HTERT RPE-1 (cell line): Measurements from ENCODE around the gene PINK1.

ENCODE experiments used
- in situ Hi-C: fragments of 300-500 bp; cut with MboI; formaldehyde crosslinking; loops from 4 replicates; pipeline ENCODE4 v1.14.3; 2020; ENCODE audit warnings: low sequenced_read_pairs

Gene PINK1

DNA sequence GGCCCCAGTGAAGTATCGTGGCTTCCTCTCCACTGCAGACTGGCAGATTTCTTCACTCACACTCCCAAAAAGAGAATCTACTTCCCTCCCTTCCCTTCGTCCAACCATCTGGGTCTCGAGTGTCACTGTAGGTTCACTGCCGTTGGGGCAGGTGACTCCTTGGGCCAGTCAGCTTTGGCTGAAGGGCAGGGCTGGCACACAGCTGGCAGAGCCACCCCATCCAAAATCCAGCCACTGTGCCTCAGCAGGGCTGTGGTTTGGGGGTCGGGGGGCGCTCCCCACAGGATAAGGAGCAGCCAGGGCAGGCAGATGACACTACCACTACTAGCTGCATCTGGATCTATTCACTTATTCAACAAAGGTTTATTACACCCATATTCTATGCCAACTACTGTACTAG, 9.8 kb downstream of the PINK1 start:
- in situ Hi-C loops: loop anchor here (25.0 kb wide), 1 partner anchor 106 kb away; no protein-coding TSS in a partner anchor

DNA sequence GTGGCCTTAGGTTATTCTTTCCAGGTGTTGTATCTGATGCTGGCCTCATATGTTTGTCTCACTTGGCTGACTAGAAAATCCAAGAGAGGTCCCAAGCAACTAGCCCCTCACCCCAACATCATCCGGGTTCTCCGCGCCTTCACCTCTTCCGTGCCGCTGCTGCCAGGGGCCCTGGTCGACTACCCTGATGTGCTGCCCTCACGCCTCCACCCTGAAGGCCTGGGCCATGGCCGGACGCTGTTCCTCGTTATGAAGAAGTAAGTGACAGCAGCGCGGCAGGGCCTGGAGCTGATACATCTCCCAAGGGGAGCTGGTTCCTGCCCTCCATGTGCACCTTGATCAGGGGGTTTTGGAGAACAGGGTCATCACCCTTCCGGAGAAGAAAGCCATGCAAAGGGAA, 11.2 kb downstream of the PINK1 start:
- in situ Hi-C loops: loop anchor here (25.0 kb wide), 1 partner anchor 107 kb away; no protein-coding TSS in a partner anchor

DNA sequence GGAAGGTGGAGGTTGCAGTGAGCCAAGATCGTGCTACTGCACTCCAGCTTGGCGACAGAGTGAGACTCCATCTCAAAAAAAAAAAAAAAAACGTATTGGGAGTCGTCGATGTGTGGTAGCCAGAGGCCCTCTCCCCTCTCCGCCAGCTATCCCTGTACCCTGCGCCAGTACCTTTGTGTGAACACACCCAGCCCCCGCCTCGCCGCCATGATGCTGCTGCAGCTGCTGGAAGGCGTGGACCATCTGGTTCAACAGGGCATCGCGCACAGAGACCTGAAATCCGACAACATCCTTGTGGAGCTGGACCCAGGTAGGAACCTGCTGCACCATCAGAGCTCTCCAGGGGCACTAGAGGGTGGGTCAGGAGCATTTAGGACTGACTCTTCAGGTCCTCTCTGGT, 12.2 kb downstream of the PINK1 start:
- in situ Hi-C loops: loop anchor here (25.0 kb wide), 1 partner anchor 108 kb away; no protein-coding TSS in a partner anchor

DNA sequence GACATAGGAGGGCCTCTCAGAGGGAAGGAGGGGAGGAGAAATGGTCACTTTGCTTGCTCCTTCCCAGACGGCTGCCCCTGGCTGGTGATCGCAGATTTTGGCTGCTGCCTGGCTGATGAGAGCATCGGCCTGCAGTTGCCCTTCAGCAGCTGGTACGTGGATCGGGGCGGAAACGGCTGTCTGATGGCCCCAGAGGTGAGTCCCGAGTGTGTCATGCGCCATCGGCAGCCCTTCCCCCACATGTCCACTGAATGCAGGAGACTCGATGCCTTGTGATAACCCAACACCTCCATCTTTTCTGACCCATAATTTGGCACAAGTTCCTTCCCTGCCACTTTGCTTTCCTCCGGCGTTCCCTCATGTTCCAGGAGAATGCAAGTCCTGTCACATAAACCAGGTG, 15.2 kb downstream of the PINK1 start:
- in situ Hi-C loops: loop anchor here (25.0 kb wide), 1 partner anchor 111 kb away; no protein-coding TSS in a partner anchor

DNA sequence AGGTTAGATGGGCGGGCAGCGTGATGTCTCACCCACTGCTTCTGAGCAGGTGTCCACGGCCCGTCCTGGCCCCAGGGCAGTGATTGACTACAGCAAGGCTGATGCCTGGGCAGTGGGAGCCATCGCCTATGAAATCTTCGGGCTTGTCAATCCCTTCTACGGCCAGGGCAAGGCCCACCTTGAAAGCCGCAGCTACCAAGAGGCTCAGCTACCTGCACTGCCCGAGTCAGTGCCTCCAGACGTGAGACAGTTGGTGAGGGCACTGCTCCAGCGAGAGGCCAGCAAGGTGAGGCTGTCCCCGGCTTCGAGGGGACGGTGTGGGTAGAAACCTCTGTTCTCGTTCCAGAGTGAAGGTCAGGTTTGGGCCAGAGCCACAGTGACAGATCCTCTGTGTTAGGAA, 15.7 kb downstream of the PINK1 start:
- in situ Hi-C loops: loop anchor here (25.0 kb wide), 1 partner anchor 112 kb away; no protein-coding TSS in a partner anchor

DNA sequence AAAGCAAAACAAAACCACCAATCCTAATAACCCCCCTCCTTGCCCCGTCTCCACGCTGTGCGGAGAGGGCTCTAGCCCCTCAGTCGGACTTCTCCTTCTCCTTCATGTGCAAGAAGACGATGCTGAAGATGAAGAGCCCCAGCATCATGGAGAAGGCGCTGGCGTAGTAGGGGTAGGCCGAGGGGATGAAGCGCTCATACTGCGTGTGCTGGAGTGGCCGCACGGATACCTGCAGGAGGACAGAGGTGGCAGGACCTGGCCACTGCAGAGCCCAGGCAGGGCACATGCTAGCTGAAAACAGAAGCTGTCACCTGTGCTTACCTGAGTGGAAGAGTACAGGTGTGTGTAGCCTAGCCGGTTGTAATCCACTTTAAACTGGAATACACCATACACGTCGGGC, 19.0 kb downstream of the PINK1 start:
- in situ Hi-C loops: no loop called here

DNA sequence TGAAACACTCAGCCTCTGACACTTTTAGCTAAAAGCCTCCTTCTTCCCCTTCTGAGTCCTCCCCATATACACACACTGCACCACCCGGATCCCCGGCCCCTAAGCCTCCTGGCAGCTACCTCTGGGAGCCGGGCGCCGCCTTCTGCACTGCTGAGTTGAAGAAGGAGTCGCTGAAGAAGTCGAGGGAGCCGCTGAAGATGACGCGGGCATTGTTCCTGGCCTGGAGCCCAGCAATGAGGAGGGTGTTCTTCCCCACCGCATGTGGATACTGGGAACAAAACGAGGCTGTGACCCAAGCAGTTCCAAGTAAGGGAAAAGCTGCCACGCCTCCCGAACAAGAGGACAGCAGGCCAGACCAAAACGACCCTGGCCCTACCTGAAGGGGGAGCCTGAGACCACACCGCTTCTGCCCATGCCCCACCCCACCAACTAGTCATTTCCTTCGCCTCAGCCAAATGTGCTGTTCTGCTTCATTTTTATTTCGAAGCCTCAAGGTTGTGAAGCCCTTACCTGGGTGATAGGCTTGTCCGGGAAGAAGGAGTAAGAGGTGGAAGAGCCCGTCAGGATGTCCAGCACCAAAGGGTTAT, 20.9 kb downstream of the PINK1 start:
- in situ Hi-C loops: no loop called here

DNA sequence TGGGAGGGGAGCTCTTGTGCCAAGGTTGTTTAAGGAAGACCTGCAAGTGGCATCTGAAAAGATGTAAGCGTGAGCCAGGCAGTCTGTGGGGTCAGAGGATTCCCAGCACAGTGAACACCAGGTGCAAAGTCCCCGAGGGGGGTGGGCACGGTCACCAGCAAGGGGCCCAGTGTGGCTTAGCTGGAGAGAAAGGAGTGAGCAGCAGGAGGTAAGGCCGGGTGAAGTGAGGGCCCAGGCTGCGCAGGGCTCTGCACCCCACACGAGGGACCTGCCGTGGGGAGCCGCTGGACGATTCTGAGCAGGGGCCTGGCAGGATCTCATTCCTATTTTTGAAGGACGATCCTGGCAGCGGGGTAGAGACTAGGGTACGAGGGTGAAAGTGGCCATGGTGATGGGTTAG, 23.8 kb downstream of the PINK1 start:
- in situ Hi-C loops: no loop called here

DNA sequence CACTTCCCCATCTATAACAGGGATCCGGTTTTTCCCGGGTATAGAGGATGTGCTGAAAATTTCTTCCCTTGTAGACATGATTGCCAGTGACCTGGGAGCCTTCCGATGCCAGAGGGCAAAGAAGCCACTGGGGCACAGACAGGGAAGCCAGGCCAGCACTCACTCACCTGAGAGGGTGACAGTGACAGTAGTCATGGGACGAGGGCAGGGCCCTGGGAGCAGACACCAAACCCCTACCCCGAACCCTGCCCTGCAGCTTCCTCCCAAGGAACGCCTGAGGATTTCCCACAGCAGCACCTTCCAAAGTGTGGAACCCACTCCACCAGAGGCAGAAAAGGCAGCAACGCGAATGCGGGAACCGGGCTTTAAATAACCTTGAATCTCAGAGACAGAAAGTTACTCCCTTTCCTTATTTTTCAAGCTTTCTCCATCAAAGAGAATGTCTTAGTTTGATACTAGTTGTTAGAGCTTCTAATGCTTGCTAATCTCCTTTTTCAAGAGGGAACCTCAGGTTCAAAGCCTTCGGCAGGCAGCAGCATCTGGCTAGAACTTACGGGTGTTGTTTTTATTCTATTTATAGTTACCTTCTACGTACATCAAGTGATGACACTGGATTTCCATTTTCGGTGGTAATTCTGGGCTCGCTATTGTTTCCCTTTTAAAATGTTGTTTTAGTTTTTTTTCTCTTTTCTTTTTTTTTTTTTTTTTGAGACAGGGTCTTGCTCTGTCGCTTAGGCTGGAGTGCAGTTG, 25.1 kb downstream of the PINK1 start:
- in situ Hi-C loops: no loop called here

DNA sequence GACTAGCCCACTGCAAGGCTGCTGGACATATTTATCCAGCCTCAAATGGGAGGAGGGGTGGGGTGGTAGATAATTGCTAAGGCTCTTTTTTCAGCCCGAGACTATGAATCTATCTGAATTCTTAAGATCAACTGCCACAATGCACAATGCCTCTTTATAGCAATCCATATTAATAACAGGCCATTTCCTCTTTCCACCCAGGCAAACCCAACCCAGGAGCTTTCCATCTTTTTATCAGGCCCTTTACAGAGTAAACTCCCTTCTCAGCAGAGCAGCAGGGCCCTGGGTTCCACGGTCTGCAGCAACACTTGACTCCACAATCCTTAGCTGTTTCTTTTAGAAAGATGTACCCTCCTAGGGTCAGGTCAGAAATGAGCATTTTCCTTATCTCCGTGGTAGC, 27.1 kb downstream of the PINK1 start:
- in situ Hi-C loops: no loop called here

DNA sequence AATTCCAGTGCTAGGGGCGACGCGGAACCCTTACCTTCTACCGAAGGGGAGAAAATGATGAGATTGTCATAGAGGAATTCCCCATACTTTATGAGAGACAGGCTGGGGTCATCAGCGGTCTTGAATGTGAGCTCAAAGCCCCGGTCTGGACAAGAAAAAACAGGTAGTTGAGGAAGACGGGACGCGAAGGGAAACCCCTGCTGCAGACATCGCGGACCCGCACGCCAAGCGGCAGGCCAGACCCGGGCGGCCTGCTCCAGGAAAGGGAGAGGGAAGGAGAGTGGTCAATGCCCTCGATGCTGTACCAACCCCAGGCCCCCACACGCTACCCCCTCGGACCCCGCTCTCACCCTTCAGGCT, 27.6 kb downstream of the PINK1 start:
- in situ Hi-C loops: no loop called here

DNA sequence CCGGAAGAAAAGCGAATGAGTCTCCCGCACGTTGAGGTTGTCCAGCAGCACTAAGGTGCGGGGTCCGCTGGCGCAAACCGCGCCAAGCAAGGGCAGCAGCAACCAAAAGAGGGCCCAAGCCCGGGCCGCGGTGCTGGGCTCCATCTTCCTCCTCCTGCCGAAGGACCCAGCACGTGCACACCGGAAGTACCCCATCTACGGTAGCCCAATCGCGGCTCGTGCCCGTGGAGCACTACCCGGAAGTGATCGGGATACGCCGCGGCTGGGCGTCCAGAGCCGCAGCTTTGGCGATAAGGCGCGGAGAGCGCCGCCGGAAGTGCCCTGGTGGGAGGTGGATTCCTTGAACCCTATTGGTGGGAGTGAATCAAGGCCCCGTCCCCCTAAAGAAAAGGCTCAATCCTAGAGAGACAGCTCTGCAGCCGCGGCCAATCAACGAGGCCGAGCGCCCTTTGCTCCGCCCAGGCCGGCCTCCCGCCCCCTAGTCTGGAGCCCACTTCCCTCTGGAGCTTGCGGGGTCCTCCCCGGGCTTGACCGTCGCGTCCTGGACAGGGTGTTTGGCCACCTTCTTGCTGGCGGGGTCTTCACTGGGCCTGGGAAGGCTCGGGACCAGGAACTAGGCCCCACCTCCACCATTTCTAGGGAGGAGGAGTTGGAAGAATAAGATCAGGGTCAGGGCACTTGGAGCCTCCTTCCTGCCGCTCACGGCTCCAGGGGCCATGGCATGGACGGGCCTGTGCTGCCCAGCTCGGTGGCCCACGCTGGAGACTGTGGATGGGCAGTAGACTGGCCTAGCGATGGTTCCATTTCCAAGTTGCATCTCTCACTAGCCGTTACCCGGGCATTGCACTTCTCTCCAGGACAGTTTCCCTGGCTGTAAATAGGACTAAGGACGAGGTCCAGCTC, 28.2 kb downstream of the PINK1 start, which contains the start of gene DDOST:
TSS of gene DDOST (minus strand) at position 163 of the 903 bp plus-strand sequence. CDS start at position 144, 19 bp downstream.
- in situ Hi-C loops: no loop called here

DNA sequence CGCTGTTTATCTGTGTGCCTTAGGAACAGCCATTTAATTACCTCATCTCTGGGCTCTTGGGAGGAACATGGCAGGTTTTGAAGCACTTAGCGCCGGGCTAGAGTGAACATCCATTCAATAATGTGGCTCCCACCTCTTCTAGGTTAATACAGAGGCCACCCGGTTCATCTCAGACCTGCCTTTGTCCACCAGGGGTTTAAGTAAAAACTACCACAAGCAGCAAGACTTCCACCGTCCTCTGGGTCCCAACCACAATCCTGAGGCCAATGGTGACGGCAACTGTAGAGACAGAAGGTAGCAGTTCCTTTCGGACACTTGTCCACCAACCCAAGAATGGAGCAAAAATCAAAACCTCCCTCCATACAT, 28.8 kb downstream of the PINK1 start:
- in situ Hi-C loops: no loop called here

DNA sequence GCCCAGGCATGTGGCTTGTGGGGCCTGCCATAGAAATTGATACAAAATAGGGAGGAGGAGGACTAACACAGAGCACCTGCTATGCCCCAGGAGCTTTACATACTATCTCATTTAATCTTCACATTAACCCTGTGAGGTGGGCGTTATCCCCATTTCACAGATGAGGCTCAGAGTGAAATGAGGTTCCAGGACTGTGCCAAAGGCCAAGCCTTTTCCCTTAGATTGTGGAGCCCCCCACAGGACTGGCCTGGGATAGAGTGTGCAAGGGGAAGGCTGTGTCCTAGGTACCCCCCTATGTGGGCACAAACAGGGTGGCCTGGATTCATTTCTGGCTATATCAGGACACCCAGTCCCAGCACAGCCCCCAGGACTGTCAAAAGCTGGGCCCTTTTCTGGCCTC, 30.1 kb downstream of the PINK1 start:
- in situ Hi-C loops: no loop called here

DNA sequence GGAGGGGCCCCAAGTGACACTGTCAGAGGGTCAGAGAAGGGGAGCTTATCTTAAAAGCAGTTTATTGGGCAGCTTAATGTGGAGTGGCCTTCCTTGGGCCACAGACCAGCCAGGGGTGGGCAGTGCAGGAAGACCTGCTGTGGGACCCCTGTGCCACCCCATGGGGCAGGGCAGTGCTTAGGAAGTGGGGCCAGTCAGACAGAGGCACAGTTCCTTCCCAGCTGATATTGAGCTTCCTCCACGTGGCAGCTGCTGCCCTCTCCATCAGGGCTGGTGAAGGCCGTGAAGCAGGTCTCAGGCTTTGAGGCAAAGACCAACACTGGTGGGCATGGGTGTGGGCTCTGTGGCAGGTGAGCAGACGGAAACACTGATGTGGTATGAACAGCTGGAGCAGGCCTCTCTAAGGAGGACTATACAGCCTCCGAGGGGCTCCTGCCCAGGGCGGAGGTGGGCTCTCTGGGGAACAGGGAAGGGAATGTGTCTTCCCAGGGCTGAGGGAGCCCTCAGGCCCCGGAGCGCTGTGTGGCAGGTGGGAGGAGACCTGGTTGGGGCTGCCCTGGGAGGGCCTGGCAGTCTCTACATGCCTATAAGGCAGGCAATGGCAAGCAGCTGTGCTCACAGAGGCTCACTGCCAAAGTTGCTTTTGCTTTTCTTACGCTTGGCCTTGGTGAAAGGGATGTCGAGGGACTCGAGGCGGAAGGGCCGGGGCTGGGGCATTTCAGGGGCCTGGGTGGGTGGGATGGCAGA, 30.9 kb downstream of the PINK1 start:
- in situ Hi-C loops: no loop called here

DNA sequence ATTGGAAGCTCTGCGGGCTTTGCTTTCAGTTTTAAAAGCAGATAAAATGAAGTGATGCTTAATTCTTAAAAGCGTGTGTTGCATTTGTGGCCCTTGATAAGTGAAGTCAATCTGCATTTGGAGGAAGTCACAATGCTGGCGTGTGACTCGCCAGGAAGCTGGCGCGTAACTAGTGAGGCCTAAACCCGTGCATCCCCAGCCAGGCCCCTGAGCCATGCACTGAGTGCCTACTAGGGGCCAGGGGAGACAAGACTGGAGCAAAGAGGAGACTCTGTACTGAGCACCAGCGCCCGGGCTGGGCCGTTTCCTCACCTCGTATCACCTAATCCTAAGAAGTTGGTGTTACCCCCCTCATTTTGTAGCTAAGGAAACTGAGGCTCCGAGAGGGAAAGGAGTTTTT, 32.5 kb downstream of the PINK1 start:
- in situ Hi-C loops: no loop called here

DNA sequence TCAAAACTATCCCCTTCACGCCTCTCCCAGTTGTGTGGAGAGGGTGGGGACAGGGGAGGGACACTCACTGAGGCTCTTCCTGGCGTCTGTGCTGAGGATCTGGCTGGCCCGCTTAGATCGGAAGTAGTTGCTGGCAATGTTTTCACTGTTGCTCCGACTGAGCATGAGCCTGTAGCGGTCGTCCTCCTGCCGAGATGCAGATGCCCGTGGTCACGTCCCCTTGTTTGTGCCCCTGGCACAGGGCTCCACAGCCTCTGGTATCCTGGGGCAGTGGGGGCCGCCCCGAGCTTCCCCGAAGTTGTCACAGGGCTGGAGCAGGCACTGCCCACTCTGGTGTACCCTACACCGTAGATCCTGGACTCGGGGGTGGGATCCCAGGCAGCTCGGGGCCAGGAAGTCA, 32.9 kb downstream of the PINK1 start:
- in situ Hi-C loops: no loop called here

DNA sequence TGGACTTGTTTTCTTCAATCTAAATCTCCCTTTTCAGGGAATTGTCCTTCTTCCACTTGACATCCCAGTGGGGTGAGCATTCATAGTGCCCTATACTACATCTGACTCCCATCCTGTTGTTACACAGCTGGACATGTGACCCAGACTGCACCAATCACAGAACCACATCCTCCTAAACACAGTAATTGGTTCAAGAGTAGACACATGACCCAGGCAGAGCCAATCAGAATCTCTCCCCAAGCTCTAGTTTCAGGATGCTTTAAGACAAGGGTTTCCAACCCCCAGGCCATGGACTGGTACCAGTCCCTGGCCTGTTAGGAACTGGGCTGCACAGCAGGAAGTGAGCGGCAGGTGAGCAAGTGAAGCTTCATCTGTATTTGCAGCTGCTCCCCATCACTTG, 33.5 kb downstream of the PINK1 start:
- in situ Hi-C loops: no loop called here

DNA sequence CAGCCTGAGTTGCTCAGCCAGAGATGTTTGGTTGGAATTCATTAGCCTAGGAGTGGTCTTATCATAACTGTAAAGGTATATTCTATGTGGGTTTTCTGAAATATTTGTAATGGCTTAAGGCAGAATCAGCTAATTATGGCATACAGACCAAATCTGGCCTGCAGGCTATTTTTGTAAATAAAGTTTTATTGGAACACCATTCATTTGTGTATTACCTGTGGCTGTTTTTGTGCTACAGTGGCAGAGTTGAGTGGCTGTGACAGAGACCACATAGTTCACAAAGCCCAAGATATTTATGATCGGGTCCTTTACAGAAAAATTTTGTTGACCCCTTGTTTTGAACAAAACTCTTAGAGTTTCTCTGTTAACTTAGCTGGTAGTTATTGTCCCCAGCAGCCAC, 35.3 kb downstream of the PINK1 start:
- in situ Hi-C loops: no loop called here

DNA sequence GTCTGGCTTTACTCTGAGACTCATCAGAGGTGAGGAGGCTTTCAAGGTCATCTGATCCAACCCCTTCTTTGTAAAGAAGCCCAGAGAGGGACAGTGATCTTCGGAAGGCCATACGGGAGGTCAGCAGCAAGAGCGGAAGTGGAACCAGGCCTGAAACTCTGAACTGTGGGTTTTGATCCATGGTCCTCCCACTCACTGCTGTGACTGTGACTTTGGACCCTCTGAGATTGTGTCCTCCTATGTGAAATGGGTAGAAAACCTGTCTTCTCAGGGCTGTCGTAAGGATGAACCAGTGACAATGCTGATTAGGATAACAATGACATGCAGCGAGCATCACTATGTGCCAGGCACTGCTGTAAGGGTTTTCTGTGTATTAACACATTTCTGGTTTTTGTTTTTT, 37.7 kb downstream of the PINK1 start:
- in situ Hi-C loops: no loop called here

DNA sequence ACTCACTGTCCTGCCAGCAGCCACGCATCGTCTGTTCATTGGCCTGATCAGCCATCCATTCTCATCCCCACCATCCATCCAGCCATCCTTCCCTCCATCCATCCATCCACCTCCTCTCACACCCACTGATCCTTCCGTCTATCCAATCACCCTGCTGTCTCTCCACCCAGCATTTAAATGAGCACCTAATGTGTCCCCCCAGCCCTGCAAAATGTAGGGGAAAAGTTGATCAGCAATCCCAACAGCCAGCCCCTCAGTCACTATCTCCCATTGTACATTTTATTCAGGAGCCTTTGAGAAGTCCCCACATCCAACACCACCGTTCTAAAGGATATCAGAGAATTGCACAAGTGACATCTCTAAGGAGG, 39.0 kb downstream of the PINK1 start:
- in situ Hi-C loops: no loop called here
